H1 (cell line): Measurements from ENCODE around the gene FHIT. TPM values are rescaled to one million over a fixed set of nuclear protein-coding genes. Genes with fewer than 3 reads are reported as not detected.

Experiments used
- JUN ChIP-seq: IDR thresholded peaks from 2 replicates; pipeline ENCODE4 v1.6.1; 2011; ENCODE audit warnings: low read depth, mild to moderate bottlenecking, improper control_type of control experiment, low read length
- PHF8 ChIP-seq: fragments of 200-600 bp; sonication (generic); conservative IDR thresholded peaks from 2 replicates; pipeline ENCODE4 v1.7.1; 2012; ENCODE audit warnings: low read depth, mild to moderate bottlenecking, inconsistent platforms, low read length, moderate library complexity
- POU5F1 ChIP-seq: IDR thresholded peaks from 2 replicates; pipeline ENCODE4 v1.6.1; 2011; ENCODE audit warnings: low read depth, mild to moderate bottlenecking, low read length, moderate library complexity
- RBBP5 ChIP-seq: IDR thresholded peaks from 2 replicates; pipeline ENCODE4 v1.7.1; 2012; ENCODE audit warnings: low read depth, mild to moderate bottlenecking, inconsistent platforms, low read length, moderate library complexity, borderline replicate concordance
- TAF7 ChIP-seq: optimal IDR thresholded peaks from 2 replicates; pipeline ENCODE3; 2011; ENCODE audit warnings: low read depth, mild to moderate bottlenecking, inconsistent platforms, low read length, moderate library complexity, borderline replicate concordance
- polyA plus RNA-seq, 7 experiments: library from polyadenylated mRNA; depleted of rRNA in 3 of 7; stranded (reverse) in 5 of 7; unstranded in 2 of 7; fragments of >200 nt in 5 of 7; fragments of 200-250 nt in 2 of 7; gene quantifications; 1 replicate in 5 of 7; 2 replicates in 1 of 7; 4 replicates in 1 of 7; pipeline versions ENCODE4 v1.2.1 to v1.2.3, GENCODE V29; 2011 to 2013; ENCODE audit warnings: missing spikeins in 2 of 7, mixed read lengths in 2 of 7
- total RNA-seq: library from RNA; stranded (reverse); fragmentation: NEBNext Ultra II Directional; extraction: Animal tissue kit (Norgen Biotek cat#: 25700); gene quantifications from 2 replicates; pipeline ENCODE4 v1.2.1, GENCODE V29; 2021

The FHIT gene
- total and polyA plus RNA-seq, 2 of the 8 experiments (the other 6 are each of a cell fraction or from before 2014, with no cell fraction given), result 1.2 to 3.2 TPM

- TF ChIP-seq TAF7 (no peak), PHF8 (no peak), RBBP5 (no peak), JUN (no peak), POU5F1 (no peak)
- TF ChIP-seq, all 59 proteins: peak for 0
Measured at GRCh38 chr3:61269435-61269834, 18.2 kb upstream of the FHIT start (continued).
